Measurements from ENCODE around the gene RBBP8. TPM values are rescaled to one million over a fixed set of nuclear protein-coding genes. Genes with fewer than 3 reads are reported as not detected.

RBBP8 gene
- total and polyA plus RNA-seq, 10 of the 15 experiments (the other 5 are each of a cell fraction or from before 2014, with no cell fraction given) = 46.2 to 82.3 (median 68.7) TPM

GRCh38 chr18:22935431-22935830, 2.3 kb downstream of the RBBP8 start (continued):
- TF ChIP-seq NKRF (conservative IDR thresholded peaks at IDR 0.05) (no peak), EED (IDR thresholded peaks at IDR 0.05; ENCODE audit: low read depth) (no peak), POLR2AphosphoS5 (IDR thresholded peaks at IDR 0.05; ENCODE audit: low read length) (no peak), GATAD2B (conservative IDR thresholded peaks at IDR 0.05; ENCODE audit: low read depth) (no peak), SUPT20H (IDR thresholded peaks at IDR 0.05; ENCODE audit: borderline replicate concordance, control insufficient read depth, low read depth, low read length) (no peak), SP1 (IDR thresholded peaks at IDR 0.05; ENCODE audit: low read depth, low read length) (no peak), EP300 (IDR thresholded peaks at IDR 0.05; ENCODE audit: borderline replicate concordance in 1 of 2, control insufficient read depth in 1 of 2, low read depth in 2 of 2, low read length in 2 of 2) (no peak), NRF1 (conservative IDR thresholded peaks at IDR 0.05; ENCODE audit: low read depth, low read length) (no peak), CEBPZ (IDR thresholded peaks at IDR 0.05; ENCODE audit: low read depth, low read length) (no peak), RB1 (IDR thresholded peaks at IDR 0.05; ENCODE audit: borderline replicate concordance) (no peak)
